ENCODE data around the gene BPTF.
"Not testable (repeated sequence)": the region's sequence is repeated elsewhere in the genome, so short reads cannot be mapped to it uniquely, and the experiment has no call there.

BPTF gene

DNA sequence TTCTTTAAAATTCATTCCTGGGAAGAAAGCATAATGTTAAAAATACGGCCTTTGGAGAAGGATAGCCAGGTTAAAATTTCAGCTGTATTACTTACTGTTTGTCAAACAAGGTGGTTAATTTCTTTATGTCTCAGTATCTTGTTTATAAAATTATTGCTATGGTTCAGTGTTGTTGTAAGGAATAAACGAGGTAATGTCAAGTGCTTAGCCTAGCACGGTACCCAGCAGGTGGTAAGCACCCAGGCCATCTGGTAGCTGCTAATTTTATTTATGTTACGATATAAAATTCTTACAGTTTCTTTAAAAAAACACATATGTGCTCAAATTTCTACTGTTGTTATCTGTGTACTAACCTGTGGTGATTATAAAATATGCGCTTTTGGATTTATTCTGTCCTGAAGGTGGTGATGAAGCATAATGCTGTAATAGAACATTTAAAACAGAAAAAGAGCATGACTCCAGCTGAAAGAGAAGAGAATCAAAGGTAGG is 122.1 kb downstream of the BPTF start:
- H3K4me3 ChIP-seq, result no peak overlapping the region

GRCh38 chr17:67950945-67951344 is 125.6 kb downstream of the BPTF start:
- no peak overlapping the region for H3K4me3 ChIP-seq
- H3K27ac ChIP-seq, result no peak overlapping the region

More for the DNA sequence above, 122.1 kb downstream of the BPTF start:
- no peak overlapping the region for H3K27ac ChIP-seq

DNA sequence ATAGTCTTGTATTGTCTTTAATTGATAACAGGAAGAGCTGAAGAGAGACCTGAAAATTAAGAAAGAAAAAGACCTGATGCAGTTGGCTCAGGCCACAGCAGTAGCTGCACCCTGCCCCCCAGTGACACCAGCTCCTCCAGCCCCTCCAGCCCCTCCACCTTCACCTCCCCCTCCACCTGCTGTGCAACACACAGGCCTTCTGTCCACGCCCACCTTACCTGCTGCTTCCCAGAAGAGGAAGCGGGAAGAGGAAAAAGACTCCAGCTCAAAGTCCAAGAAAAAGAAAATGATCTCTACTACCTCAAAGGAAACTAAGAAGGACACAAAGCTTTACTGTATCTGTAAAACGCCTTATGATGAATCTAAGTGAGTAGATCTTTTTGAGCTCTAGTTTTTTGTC is 134.2 kb downstream of the BPTF start:
- H3K27ac ChIP-seq, result no peak overlapping the region
- H3K4me3 ChIP-seq, result no peak overlapping the region

GRCh38 chr17:67960276-67960675 is 135.0 kb downstream of the BPTF start:
- H3K4me3 ChIP-seq, H3K27ac ChIP-seq: not testable (repeated sequence)

DNA sequence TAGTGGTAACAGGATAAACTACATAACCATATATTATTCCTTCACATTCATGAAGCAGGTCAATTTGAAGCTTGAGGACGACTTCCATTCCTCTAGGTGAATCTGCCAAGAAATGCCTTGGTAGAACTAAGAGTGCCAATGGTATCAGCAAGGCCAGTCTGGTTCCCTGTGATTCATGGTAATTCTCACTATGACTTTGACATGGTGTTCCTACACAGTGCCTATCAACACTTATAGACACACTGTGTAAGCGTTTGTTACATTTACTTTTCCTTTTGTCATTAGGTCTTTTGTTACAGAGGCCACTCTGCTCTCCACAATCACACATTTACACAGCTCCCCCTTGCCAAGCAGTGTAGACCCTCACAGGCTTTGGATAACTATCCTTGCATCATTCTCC is 136.9 kb downstream of the BPTF start:
- not testable (repeated sequence) for H3K27ac ChIP-seq

DNA sequence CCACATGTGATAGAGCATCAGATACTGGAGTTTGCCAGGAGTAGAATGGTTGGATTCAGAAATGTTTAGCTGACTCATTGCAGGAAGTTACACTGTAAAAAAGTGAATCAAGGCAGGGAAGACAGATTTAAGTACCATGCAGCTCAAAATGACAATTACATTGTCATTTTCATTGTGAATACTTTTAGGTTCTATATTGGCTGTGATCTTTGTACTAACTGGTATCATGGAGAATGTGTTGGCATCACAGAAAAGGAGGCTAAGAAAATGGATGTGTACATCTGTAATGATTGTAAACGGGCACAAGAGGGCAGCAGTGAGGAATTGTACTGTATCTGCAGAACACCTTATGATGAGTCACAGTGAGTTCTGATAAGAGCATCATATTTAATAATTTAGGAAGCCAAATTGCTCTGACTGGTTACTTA is 137.9 kb downstream of the BPTF start:
- not testable (repeated sequence) for H3K4me3 ChIP-seq, H3K27ac ChIP-seq

More for the DNA sequence above, 136.9 kb downstream of the BPTF start:
- not testable (repeated sequence) for H3K4me3 ChIP-seq

GRCh38 chr17:67970783-67971182 is 145.5 kb downstream of the BPTF start:
- Histone ChIP-seq H3K27ac (no peak overlapping the region), H3K4me3 (no peak overlapping the region)

- H3K4me3 ChIP-seq, result no peak overlapping the region
- no peak overlapping the region for H3K27ac ChIP-seq
Measured at GRCh38 chr17:67974185-67974584, 148.9 kb downstream of the BPTF start.

GRCh38 chr17:67974598-67975066 is 149.3 kb downstream of the BPTF start:
- Histone ChIP-seq H3K4me3 (no peak overlapping the region), H3K27ac (no peak overlapping the region)

DNA sequence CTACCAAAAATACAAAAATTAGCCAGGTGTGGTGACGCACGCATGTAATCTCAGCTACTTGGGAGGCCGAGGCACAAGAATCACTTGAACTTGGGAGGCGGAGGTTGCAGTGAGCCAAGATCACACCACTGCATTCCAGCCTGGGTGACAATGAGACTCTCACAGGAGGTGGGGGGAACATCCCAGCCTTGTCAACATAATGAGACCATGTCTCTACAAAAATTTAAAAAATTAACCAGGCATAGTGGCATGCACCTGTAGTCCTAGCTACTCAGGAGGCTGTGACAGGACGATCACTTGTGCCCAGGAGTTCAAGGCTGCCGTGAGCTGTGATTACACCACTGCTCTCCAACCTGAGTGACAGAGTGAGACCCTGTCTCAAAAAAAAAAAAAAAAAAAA is 151.0 kb downstream of the BPTF start:
- H3K4me3 ChIP-seq, H3K27ac ChIP-seq: not testable (repeated sequence)

DNA sequence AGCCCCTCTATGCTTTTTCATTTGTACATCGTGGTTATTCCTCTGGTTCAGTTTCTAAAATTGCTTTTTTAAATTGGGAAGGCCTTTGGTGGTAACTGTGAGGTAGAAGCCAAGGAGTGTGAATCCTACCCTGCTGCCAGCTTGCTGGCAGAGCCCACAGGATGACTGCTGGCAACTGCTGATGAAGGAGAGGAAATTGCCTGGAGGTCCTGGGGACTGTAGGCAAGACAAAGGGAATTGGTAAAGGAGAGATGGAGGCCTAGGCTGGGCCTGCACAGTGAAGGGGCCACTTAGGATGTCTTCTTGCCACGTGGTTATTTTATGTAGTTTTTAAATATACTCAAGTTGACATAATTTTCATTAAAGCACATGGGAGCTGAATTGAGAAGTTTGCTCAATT is 155.2 kb downstream of the BPTF start:
- Histone ChIP-seq H3K27ac (no peak overlapping the region), H3K4me3 (no peak overlapping the region)

GRCh38 chr17:67980883-67981282 is 155.6 kb downstream of the BPTF start:
- H3K27ac ChIP-seq, H3K4me3 ChIP-seq: not testable (repeated sequence)

GRCh38 chr17:67982034-67982640 is 156.8 kb downstream of the BPTF start:
- no peak overlapping the region for H3K27ac ChIP-seq

GRCh38 chr17:67982686-67983382 is 157.5 kb downstream of the BPTF start:
- Histone ChIP-seq H3K27ac (no peak overlapping the region), H3K4me3 (no peak overlapping the region)

More at GRCh38 chr17:67982034-67982640, 156.8 kb downstream of the BPTF start:
- H3K4me3 ChIP-seq, result no peak overlapping the region

- Histone ChIP-seq H3K27ac (no peak overlapping the region), H3K4me3 (no peak overlapping the region)
Measured at GRCh38 chr17:67983383-67983688, 158.0 kb downstream of the BPTF start.

DNA sequence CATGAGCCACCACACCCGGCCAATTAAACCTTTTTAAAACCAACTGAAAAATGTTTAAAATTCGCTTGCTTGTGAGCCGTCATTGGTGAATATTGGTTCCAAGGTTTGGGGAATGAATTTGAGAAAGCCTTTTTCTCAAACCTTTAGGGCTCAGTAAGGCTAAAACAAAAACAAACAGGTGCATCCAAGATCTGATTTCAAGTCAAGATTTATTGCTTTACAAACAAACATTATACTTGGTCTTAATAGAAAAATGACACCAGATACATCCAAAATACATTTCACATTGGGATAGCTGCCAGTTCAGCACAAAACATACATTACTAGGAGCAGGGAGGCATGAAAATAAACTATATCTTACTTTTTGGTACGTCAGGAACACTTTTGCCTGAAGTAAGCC is 165.6 kb downstream of the BPTF start:
- no peak overlapping the region for H3K4me3 ChIP-seq
- no peak overlapping the region for H3K27ac ChIP-seq

GRCh38 chr17:67992548-67993152 is 167.3 kb downstream of the BPTF start:
- H3K4me3 ChIP-seq, result peak overlapping the region; percentile 44 to 68 (median 62)
- H3K27ac ChIP-seq, result peak overlapping the region; percentile 58 to 94 (median 87)

DNA sequence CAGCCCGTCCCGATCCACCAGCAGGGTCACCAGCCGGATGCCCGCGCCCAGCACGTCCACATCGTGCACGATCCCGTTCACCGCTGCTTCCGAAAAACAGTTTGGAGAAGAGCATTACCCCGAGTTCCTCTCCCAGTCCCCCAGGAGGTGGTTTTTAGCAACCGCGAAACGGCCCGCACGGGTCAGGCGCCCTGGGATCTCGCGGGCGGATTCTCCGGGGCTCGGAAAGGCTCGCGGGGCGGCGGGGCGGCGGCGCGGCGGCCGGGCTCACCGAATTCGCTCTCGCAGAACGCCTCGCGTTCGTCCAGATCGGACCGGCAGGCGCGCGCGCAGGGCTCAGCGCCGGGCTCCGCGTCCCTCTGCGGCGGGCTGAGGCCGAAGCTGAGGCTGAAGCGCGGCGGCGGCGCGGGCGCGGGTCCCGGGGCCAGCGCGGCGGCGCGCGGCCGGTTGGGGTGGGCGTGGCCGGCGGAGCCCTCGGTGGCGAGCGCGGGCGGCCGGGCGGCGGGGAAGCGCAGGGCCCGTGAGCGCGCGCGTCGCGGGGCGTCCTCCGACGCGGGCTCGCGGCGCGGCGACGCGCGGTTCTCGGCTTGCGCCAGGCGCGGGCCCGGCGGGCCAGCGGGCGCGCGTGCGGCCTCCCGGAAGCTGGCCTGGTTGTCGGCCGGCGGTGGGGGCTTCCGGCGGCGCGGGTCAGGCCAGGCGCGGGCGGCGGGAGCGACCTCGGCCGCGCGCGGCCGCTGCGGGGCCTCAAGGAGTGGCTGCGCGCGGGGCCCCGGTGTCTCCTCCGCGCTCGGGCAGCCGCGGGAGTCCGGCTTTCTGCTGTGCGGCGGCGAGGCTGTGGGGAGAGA is 168.1 kb downstream of the BPTF start:
- peak overlapping the region; percentile 53 to 75 (median 65) for H3K4me3 ChIP-seq
- H3K27ac ChIP-seq, result peak overlapping the region; percentile 82 to 95 (median 92)

- peak overlapping the region; percentile 53 to 75 (median 63) for H3K4me3 ChIP-seq
- peak overlapping the region; percentile 80 to 95 (median 89) for H3K27ac ChIP-seq
Measured at GRCh38 chr17:67993998-67994361, 168.7 kb downstream of the BPTF start.
